Subcutaneous adipose tissue (tissue), 4 donors: Measurements from ENCODE around the gene DDX24. TPM values are rescaled to one million over a fixed set of nuclear protein-coding genes. Genes with fewer than 3 reads are reported as not detected.

ENCODE experiments used
- total RNA-seq, 4 donors: library from RNA; depleted of rRNA; stranded (reverse); fragments of >200 nt; gene quantifications; one replicate each; pipeline ENCODE4 v1.1.0, GENCODE V29; 2016
- TF ChIP-seq, protein P1 (sequence below): fragments of 450-650 bp; IDR thresholded peaks from one replicate; pipeline ENCODE4 v1.5.1; 2016; ENCODE audit warnings: low read depth, mild to moderate bottlenecking, control low read depth, antibody characterized with exemption, moderate library complexity

DDX24 gene
- total RNA-seq, 4 donors from 2014 or later: 119 to 133 (median 126) TPM

DNA sequence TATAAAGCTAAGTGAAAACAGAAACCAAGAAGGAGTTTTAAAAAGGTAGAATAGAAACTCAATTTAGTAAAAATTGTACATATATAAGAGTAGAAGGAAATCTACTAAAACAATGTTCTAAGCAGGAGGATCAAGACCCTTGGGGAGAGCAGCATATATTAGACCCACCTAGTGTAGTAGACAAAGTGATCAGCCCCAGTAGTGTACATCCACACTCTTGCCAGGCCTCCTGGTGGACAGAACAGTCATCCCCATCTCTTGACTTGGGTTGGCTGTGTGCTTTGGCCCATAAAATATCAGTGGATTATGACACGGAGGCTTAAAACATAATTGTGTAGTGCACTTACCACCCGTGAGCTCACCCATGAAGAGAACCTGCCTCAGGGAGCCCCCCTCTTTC is 65.8 kb downstream of the DDX24 start:
- TF ChIP-seq, protein P1, sequence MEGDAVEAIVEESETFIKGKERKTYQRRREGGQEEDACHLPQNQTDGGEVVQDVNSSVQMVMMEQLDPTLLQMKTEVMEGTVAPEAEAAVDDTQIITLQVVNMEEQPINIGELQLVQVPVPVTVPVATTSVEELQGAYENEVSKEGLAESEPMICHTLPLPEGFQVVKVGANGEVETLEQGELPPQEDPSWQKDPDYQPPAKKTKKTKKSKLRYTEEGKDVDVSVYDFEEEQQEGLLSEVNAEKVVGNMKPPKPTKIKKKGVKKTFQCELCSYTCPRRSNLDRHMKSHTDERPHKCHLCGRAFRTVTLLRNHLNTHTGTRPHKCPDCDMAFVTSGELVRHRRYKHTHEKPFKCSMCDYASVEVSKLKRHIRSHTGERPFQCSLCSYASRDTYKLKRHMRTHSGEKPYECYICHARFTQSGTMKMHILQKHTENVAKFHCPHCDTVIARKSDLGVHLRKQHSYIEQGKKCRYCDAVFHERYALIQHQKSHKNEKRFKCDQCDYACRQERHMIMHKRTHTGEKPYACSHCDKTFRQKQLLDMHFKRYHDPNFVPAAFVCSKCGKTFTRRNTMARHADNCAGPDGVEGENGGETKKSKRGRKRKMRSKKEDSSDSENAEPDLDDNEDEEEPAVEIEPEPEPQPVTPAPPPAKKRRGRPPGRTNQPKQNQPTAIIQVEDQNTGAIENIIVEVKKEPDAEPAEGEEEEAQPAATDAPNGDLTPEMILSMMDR: no peak

DNA sequence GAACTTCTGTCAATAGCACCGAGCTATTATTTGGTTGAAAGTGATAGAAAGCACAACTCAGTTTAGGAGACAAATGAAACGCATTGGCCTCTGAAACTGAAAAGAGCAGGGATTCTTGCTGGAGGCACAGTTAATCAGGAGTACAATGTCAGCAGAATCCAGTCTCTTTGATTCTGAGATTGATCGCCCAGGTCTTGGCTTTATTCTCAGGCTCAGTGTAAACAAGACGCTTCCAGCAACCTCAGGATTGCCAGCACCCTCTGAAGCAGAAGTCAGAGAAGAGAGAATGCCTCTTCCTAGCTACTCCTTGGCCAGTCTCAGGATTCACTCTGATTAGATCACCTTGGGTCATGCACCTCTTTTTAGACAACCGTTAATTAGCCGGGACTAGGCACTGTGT is 66.6 kb downstream of the DDX24 start:
- TF ChIP-seq, protein P1: no peak

DNA sequence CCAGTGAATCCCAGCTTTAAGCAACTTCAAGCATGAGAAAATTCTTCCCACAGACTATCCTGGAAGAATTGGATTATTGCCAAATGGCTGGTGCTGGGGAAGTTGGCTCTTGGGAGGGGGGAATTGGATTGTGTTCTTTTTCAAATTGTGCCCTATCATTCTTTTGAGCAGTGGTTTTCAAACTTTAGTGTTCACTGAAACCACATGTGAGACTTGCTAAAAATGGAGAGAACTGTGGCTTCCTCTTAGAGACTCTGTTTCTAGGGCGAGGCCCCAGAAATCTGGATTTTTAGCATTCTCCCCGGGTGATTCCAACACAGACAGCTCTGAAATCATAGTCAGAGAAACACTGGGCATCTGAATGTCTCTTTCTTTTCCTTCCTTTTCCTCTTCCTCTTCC is 69.2 kb downstream of the DDX24 start:
- TF ChIP-seq, protein P1: no peak

DNA sequence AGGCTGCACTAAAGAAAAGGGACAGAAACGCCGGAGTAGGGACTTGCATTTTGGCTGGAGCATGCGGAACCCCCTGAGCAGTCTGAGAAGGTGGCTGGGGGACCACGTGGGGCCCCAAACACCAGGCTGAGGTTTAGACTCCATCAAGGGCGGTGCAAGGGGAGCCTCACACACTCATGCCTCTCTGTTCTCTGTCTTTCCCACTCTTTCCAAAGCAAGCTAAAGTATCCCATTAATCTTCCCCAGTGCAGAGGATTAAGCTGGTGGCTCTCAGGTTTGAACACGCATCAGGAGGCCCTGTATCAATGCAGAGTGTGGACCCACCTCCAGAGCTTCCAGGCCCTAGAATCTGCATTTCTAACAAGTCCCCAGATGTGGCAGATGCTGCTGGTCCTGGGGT is 70.4 kb downstream of the DDX24 start:
- TF ChIP-seq, protein P1: no peak

DNA sequence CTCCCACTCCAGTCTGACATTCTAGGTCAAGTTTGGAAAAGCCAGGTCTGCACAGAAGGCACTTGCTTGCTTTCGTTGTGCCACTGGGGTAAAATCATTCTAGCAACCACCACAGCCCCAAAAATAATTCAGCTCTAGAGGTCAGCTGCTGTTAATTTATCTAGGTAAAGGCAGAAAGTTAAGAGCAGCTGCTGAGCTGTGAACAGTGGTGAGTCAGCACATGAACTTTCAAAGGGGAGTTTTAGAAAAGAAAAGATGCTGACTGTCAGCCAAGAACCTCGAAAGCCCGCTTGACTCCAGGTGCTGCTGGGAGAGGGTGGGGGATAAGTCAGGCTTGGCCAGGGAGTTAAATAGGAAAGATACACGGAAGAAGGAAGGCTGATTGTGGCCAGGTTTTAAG is 71.2 kb downstream of the DDX24 start:
- TF ChIP-seq, protein P1: no peak

DNA sequence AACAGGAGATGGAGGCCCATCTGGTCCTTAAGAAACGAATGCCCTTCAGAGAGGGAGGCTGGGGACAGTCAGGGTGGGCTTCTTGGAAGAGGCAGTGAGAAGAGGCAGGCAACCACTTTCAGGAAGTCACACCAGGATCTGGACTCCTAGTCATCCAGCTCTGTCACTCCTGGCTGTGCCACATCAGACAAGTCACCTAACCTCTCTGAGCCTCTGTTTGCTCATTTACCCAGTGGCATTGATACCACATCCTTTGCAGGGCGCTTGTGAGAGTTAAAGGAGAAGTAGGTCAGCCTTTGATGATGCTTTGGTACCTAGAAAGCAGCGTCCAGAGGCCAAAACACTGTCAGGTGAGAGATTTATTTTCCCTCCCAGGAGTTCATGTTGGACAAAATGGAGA is 72.8 kb downstream of the DDX24 start:
- TF ChIP-seq, protein P1: no peak

DNA sequence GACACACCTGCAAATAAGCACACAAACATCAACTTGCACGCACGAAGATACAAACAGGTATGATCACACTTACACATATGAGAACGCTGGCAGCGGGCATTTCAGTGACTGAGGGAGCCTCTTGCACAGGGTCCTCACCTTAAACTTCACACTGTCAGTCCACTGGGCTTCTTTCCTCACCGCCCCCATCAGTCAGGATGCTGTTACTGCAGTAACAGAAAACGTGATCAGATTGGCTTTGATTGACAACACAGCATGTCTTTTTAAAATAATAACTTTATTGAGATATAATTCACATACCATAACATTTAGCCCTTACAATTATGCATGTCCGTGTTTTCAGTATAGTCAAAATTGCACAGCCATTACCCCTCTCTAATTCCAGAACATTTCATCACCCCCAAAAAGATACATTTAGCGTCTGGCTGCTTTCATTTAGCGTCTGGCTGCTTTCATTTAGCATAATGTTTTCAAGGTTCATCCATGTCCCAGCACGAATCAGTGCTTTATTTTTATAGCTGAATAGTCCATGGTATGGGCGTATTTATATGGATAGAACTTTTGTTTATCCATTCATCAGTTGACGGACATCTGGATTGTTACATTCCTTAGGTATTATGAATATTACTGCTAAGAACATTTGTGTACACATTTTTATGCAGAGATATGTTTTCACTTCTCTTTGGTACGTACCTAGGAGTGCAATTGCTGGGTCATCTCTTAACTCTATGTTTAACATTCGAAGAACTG is 75.5 kb downstream of the DDX24 start:
- TF ChIP-seq, protein P1: no peak
